ENCODE data around the gene CLSTN1.
A peak's percentile ranks its signal among the peaks of the same experiment; 100 is the strongest.

Gene CLSTN1

DNA sequence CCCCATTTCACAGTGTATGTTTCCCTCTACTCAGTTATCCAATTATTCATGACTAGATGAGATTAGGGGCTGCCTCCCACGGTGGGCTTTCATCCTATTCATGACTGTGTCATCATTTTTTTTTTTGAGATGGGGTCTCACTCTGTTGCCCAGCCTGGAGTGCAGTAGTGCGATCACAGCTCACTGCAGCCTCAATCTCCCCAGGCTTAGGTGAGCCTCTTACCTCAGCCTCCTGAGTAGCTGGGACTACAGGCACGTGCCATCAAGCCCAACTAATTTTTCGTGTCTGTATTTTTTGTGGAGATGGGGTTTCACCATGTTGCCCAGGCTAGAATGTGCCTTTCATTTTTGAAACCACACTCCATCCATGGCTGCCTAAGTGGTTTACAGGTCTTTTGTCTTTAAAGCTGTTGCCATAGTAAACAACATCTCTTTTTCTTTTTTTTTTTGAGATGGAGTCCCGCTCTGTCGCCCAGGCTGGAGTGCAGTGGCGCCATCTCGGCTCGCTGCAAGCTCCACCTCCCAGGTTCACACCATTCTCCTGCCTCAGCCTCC, 112.2 kb downstream of the CLSTN1 start:
- DNase-seq (ENCODE audit: low read depth): no peak

DNA sequence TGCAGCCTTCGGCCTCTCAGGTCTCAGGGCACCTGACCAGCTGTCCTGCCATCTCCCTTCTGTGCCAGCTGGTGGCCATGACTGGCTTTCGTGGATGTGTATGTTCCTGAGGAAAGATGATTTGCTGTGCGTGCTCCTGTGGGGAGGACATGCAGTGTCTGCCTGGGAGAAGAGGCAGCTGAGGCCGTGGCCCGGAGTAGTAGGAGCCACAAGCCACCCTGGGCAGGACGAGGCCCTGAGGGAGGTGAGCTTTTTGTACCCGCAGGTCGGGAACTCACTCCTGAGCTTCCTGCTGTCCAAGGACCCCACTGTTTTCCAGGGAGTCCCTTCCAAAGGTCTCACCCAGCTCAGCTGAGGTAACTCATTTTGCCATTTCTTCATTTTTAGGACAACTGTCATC, 113.7 kb downstream of the CLSTN1 start:
- DNase-seq (ENCODE audit: low read depth): no peak

DNA sequence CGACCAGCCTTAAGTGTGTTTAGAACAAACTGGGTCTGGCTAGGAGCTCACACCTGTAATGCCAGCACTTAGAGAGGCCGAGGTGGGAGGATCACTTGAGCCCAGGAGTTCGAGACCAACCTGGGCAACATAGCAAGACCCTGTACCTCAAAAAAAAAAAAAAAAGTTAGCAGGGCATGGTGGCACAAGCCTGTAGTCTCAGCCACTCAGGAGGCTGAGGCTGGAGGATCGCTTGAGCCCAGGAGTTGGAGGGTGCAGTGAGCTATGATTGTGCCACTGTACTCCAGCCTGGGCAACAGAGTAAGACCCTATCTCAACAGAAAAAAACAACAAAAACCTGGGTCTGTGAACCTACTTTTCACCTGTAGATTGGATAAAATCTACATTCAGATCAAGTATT, 117.6 kb downstream of the CLSTN1 start:
- DNase-seq (ENCODE audit: low read depth): no peak

DNA sequence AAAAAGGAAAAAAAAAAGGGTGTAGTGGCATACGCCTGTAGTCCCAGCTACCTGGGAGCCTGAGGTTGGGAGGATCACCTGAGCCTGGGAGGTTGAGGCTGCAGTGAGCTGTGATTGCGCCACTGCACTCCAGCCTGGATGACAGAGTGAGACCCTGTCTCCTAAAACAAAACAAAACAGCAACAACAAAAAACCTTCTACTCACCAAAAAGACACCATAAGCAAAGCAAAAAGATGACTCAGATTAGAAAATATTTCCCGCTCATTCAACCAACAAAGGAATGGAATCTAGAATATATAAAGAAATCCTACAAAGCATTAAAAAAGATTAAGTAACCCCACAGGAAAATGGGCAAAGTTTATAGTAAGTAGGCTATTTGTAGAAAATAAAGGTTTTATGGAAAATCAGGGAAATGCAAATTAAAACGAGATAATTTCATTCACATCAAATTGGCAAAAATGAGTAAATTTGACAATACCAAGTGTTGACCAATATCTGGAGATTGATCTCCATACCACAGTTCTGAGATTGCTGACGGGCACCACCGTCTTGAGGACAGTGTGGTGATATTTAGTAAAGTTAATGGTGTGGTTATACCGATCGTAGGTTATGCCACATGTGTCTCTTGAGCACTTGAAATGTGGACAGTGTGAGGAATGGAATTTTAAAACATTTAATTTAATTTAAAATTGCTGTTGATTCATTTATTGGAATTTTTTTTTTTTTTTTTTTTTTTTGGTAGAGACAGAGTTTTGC, 118.2 kb downstream of the CLSTN1 start:
- peak; percentile 49 for DNase-seq (ENCODE audit: low read depth)

DNA sequence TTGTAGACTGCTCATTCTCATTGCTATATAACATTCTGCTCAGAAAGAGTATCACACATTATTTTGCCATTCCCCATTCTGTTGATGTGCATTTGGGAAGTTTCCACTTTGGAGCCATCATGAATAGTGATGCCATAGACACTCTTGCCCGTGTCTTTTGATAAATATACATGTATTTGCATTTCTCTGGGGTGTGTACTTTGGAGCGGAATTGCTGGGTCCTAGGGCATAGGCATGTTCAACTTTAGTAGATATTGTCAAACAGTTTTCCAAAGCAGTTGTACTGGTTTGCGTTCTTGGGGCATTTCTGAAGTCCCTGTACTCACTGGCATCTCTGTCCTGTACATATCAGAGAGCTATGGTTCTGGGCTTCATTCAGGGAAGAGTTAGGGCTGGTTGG, 120.1 kb downstream of the CLSTN1 start:
- no peak for DNase-seq (ENCODE audit: low read depth)

DNA sequence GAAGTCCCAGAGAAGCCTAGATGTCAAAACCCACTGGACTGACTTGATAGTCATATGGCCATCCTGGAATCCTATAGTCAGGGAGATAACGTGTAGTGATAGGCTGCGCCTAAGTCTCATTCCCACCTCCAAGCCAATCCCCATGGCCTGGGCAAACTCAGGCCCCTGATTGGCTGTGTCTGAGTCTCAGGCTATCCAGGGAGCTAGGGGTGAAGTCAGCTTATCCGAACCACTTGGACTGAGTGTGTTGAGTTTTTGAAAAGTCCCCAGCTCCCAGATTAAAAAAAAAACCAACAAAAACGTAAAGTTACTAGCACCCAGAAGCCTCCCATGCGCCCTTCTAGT, 120.6 kb downstream of the CLSTN1 start:
- DNase-seq (ENCODE audit: low read depth): no peak

DNA sequence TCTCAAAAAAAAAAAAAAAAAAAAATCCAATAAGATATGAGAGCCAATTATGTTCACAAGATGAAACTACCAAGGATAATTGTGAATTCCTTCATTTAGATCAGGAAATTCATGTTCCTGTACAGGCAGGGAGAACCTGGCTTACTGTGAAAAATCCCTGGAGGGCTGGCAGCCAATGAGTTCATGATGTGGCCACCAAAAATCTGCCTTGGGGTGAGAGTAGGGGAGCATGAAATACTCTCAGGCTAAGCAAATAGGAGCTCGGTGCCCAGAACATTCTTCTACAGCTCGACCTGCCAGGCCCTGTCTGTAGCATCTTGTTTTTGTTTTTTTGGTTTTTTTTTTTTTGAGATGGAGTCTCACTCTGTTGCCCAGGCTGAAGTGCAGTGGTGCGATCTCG, 122.1 kb downstream of the CLSTN1 start:
- peak; percentile 33 for DNase-seq (ENCODE audit: low read depth)

DNA sequence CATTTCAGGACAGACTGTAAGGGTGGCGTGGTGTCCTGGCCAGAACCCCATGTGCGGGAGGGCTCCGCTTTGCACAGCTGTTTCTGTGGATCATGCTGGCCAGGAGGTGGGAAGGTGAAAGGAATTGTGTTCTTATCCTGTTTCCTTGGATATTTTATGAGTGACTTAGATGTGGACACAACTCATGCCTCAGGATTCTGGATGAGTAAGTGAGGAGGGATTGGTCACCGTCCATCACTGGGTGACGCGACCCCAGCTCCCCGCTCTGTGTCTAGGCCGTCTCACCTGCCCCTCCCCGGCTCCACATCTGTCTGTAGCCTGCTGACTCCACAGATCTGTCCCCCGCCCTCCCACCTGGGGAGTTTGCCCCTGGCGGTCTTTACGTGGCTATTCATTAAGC, 123.4 kb downstream of the CLSTN1 start:
- DNase-seq (ENCODE audit: low read depth): peak; percentile 38

DNA sequence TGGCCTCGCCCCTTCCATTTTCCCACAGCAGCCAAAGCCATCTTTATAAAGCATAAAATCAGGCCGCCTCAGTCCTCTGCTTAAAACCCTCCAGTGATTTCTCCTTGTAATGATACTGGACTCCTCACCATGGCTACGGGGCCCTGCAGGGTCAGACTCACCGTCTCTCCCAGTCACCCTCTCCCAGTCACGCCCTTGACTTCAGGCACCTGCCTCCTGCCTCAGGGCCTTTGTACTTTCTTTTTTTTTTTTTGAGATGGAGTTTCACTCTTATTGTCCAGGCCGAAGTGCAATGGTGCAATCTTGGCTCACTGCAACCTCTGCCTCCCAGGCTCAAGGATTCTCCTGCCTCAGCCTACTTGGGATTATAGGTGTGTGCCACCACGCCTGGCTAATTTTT, 124.4 kb downstream of the CLSTN1 start:
- DNase-seq (ENCODE audit: low read depth): no peak

DNA sequence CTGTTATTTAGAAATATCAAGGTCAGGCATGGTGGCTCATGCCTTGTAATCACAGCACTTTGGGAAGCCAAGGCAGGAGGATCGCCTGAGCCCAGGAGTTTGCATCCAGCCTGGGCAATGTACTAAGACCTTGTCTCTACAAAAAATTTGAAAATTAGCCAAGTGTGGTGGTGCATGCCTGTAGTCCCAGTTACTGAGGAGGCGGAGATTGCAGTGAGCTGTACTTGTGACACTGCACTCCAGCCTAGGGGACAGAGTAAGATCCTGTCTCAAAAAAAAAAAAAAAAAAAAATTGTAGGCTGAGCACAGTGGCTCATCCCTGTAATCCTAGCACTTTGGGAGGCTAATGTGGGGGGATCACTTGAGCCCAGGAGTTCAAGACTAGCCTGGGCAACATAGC, 127.0 kb downstream of the CLSTN1 start:
- no peak for DNase-seq (ENCODE audit: low read depth)

DNA sequence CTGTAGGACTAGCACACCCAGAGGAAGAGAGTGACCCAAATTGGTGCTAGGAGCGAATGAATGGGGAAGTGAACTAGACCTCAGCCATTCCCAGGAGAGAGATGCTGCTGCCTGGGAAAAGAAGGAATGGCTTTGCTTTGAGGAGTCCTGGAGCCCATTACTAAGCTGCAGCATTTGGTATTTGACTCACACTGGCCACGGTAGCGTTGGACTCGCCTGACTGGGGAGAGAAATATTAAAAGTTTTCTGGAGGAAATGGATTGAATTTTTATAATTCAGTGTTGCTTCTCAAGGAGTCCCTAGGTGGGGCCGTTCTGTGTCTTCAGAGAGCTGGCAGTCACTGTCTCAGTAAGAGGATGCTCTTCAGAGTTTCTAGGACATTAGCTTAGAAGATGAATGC, 132.1 kb downstream of the CLSTN1 start:
- no peak for DNase-seq (ENCODE audit: low read depth)

DNA sequence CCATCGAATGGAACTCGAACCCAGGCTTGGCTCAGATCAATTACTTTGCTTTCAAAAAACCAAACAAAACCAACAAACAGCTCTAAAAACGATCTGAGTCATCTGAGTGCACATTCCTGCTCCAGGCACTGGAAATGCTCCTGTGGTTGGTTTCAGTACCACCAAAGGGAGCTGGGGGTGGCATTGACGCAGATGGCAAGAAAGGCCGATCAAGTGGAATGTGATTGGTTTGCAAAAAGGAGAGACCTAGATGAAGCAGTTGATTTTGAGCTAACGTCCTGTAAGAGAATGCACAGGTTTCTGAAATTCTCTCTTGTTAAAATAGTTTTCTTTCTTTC, 132.7 kb downstream of the CLSTN1 start:
- DNase-seq (ENCODE audit: low read depth): peak; percentile 58

DNA sequence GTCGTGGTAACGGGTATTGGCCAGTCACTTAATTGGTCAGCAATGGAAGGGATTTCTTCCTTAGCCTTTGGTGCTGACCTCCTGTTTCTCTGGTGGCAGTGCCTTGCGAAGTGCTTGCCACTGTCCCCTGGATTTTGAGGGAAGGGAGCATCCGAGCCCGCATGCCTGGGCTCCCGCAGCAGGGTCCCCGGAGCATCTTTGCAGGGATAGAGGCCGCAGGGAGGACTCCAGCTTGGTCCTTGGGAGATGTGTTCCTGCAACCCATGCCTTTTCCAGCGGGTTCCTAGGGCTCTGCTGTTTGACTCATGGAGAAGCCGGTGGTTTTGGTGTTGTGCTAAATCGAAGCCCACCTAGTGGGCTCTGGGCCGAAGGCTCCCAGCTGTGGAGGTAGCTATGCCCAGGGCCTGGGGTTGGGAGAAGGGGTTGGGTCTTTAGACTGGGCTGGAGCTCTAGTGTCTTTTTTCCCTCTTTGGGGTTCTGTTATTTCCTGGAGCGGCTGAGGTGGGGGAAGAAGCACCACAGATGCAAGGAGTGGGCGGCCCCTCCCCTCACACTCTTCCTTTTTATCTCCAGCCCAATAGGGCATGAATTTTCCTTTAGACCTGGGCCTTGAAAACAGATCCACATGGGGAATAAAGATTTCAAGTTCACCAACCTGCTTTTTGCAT, 133.2 kb downstream of the CLSTN1 start:
- DNase-seq (ENCODE audit: low read depth): no peak

DNA sequence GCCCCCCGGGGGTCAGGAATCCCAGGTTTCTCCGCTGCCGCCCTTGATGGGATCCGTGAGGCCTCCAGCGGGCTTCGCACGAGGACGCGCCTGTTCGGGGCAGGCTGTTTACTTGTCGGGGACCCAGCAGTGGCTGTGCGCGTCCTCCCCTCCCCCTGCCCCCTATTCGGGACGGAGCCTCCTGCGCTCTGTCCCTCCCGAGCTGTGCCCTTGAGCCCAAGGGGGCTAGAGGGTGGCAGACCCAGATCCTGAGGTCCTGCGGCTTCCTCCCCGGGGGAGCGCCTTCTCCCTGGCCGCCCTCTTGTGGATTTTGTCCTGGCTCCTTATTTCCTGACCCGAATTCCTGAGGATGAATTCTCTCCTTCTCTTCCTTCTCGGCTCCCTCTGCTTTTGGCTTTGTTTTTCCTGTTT, 133.8 kb downstream of the CLSTN1 start:
- DNase-seq (ENCODE audit: low read depth): peak; percentile 9

DNA sequence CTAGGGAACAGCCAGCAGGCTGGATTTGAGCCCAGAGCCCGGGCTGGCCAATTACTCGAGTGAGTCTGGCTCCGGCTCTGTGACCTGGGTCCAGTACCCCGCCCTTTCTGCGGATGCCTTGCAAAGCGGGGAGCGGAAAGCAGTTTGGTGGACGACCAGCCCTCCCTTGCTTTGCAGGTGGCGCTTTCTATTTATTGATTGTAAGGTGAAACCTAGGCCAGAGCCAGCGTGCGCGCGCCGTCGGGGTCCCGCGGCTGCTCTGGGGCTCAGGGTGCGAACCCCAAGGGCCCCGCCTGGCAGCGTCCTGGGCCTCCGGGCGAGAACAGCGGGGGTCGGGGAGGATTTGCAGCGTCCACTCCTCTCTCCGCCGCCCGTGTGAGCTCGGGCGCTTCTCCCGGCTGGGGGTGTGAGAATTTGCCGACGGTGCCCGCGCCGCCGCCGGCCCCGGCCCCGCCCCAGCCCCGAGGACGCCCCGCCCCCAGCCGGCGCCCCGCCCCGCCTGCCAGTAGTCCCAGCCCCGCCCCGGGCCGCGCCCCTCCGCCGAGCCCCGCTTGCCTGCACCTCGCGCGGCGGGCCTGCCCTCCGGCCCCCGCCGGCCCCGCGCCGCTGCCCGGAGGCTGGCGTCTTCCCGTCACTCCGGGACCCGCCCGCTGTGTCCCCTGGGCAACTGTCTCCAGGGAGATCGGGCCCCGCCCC, 134.6 kb downstream of the CLSTN1 start:
- peak; percentile 67 for DNase-seq (ENCODE audit: low read depth)

DNA sequence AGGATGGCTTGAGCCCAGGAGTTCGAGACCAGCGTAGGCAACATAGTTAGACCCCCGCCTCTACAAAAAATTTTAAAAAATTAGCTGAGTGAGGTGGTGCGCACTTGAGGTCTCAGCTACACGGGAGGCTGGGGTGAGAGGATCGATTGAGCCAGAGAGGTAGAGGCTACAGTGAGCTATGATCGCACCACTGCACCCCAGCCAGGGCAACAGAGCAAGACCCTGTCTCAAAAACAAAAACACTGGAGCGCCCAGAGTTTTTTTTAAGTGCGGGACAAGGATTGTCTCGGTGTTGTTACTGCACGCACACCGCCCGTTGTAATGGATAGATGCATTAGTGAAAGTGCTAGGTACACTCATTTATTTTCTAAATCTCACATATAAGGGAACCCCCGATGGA, 135.2 kb downstream of the CLSTN1 start:
- no peak for DNase-seq (ENCODE audit: low read depth)

DNA sequence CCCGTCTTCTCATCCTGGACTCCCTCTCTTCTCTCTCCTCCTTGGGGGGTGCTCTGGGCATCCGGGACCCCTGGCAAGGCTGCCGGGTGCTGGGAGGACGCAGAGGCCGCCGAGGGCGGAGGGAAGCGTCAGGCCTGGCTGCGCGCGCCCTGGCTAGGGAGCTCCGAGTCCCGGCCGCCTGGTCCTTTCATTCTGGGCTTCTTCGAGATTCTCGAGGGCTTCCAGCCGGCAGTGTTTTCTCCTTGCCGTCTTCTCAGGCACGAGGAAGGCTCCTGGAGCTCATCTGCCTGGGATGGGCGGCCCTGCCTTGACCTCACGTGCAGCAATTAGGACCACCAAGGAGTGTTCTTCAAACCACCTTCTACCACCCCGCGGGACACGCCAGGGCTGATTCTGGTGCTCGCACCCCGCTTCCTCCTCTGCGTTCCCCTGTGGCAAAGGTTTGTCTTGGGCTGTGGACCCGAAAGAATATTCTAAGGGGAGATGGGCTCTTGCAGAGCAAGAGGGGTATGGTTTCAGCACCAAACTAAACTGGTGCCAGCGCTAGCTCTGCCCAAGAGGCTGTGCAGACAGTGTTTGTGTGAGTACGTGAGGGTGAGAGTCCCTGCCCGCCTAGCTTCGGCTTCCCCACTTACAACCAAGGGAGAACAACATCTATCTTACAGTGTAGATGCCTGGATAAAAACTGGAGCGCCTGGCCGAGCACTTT, 135.7 kb downstream of the CLSTN1 start:
- no peak for DNase-seq (ENCODE audit: low read depth)

DNA sequence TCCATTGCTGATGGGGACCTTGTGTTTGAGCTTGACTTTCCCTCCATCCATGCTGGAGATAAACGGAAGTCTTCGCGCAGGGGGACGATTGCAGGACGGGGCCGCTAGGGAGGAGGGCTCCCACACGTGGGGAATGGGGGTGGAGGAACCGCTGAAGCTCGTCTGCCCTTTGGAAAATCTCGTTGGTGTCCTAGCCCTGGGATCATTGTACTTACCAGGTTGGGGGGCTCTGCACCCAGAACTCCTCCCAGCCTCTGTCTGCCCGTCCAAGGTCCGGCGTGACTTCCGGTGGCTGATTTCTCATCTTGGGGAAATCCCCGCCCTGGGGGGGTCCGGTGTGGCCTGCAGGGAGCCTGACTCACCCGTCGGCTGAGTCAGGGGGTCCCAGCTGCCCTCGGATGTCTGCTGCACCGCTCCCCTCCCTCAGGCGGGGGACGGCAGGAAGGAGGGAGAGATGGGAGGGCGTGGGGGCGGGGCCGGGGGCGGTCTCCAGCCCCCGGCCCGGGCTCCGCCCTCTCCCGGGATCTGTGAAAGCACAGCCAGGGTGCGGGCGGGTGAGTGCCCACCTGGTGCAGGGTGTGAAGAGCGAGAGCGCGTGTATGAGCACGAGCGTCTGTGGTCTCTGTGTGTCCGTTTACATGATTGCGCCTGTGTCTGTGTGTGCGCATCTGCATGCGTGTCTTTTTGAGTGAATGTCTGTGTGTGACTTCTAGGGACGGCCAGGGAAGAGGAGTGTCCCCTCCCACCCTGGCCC, 136.5 kb downstream of the CLSTN1 start:
- peak; percentile 15 for DNase-seq (ENCODE audit: low read depth)

DNA sequence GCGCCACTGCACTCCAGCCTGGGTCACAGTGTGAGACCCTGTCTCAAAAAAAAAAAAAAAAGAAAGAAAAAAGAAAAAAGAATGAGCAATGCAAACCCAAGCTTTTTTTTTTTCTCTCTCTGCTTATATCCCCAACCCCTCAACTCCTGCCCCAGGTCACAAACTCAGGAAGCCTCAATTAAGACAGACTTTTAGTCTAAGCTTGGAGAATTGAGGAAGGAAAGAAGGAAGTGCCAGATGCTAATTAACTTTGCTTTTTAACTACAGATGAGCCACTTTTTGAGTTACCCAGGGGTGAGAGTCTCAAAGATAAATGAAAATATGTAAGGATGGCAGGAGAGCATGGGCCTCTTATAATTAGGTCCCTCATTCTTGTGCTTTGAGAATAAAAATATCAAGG, 139.0 kb downstream of the CLSTN1 start:
- no peak for DNase-seq (ENCODE audit: low read depth)

DNA sequence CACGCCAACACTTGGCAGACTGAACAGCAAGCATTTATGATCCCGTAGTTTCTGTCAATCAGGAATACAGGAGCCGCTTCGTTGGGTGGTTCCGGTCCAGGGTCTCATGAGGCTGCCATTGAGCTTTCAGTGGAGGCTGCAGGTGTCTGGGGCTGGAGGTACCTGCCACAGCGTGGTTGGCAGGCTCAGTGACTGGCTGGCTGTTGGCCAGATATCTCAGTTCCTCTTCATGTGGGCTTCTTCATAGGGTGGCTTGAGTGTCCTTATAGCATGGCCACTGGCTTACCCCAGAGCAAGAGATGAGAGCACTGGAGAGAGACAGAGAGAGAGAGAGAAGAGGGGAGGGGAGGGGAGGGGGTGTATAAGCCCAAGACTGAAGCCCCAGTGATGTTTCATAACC, 142.9 kb downstream of the CLSTN1 start:
- no peak for DNase-seq (ENCODE audit: low read depth)

DNA sequence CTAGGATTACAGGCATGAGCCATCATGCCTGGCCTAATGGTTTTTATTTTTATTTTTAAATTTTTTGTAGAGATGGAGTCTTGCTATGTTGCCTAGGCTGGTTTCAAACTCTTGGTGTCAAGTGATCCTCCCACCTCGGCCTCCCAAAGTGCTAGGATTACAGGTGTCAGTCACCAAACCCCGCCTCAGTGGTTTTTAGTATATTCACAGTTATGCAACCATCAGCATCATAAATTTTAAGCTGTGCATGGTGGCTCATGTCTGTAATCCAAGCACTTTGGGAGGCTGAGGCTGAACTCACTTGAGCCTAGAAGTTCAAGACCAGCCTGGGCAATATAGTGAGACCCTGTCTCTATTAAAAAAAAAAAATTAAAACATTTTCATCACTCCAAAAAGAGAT, 143.7 kb downstream of the CLSTN1 start:
- DNase-seq (ENCODE audit: low read depth): no peak

Data from fibroblast of gingiva (primary cell).